ENCODE data around the gene PTPRD.

Gene PTPRD

DNA sequence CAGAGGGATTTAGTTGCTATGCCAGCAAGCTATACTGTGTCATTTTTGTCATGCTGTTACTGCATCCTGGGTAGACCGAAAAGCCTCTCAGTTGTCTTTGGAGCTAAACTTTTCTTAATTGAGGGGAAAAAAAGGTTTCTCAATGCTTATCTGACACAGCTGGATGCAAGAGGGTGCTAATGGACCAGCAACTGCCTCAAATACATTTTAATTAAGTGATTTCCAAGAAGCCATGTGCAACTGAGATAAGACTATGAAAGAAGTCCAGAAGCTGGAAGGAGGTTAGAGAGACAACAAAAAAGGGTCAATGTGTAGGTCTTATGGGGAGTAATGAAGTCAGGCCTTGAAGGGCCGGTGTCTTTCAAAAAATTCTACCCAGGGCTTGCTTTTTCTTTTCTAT is 2347.5 kb downstream of the PTPRD start:
- no peak for DNase-seq

All from NCI-H2029 (cell line).